Endothelial cell of umbilical vein (primary cell): ENCODE data around the gene DUSP8. TPM values are rescaled to one million over a fixed set of nuclear protein-coding genes. Genes with fewer than 3 reads are reported as not detected.

ENCODE experiments used
- BruUV-seq: library from RNA; stranded (reverse); fragments of 400-500 nt; replicated peaks from 2 replicates; lab custom pipeline; 2021; lab: Mats Ljungman, UMichigan
- CTCF ChIA-PET: fragments of 300-600, 350-600 bp; sonication (Branson Sonifier 250); formaldehyde crosslinking; loops from one replicate; lab custom pipeline; 2021; ENCODE audit warnings: antibody characterized with exemption, inconsistent platforms; lab: Charles Lee
- POLR2A ChIA-PET: fragments of 300-600, 350-600 bp; sonication (Branson Sonifier 250); formaldehyde crosslinking; loops from one replicate; lab custom pipeline; 2021; ENCODE audit warnings: antibody characterized with exemption, inconsistent platforms; lab: Charles Lee
- DNase-seq: peaks from one replicate; pipeline ENCODE4 v3.0.0-alpha.2; 2011; ENCODE audit warnings: low read depth, low spot score
- FAIRE-seq: peaks from 2 replicates; lab custom pipeline; 2011; peaks lifted over from hg19 to GRCh38; lab: Jason Lieb, UNC
- H2AFZ ChIP-seq: 2 replicates; pipeline ENCODE4 v1.6.0; 2012; ENCODE audit warnings: low read depth, low read length, control low read depth, inconsistent platforms
- H3K27ac ChIP-seq: 2 replicates; pipeline ENCODE4 v1.5.1; 2011; ENCODE audit warnings: low read depth, mild to moderate bottlenecking, control low read depth, low read length, moderate library complexity; ENCODE audit not compliant: insufficient read depth
- H3K27me3 ChIP-seq, 2 experiments: 2 replicates each; pipeline versions ENCODE4 v1.6.0 to v1.6.1; 2011; ENCODE audit warnings: low read length in 2 of 2, mixed read lengths in 1 of 2; ENCODE audit not compliant: control insufficient read depth in 2 of 2, insufficient read depth in 2 of 2
- H3K36me3 ChIP-seq, 2 experiments: 2 replicates in 1 of 2; 3 replicates in 1 of 2; pipeline ENCODE4 v1.5.1; 2011; ENCODE audit warnings: low read length in 2 of 2, mild to moderate bottlenecking in 1 of 2, moderate library complexity in 1 of 2; ENCODE audit not compliant: control insufficient read depth in 2 of 2, insufficient read depth in 2 of 2; ENCODE audit errors: extremely low read depth in 1 of 2
- H3K4me1 ChIP-seq: 3 replicates; pipeline ENCODE4 v1.5.1; 2011; ENCODE audit warnings: mild to moderate bottlenecking, low read length; ENCODE audit not compliant: control insufficient read depth, insufficient read depth; ENCODE audit errors: extremely low read depth
- H3K4me2 ChIP-seq: 2 replicates; pipeline ENCODE4 v1.6.1; 2011; ENCODE audit warnings: low read length, control low read depth, mixed read lengths; ENCODE audit not compliant: insufficient read depth
- H3K4me3 ChIP-seq, 3 experiments: fragments of 200-600 bp in 1 of 3; sonication (generic), shearing (Covaris generic) in 1 of 3; replicated peaks in 1 of 3; 2 replicates each; pipeline ENCODE4 v1.5.1; 2011 to 2016; ENCODE audit warnings: control low read depth in 3 of 3, low read length in 3 of 3, mild to moderate bottlenecking in 2 of 3, inconsistent platforms in 1 of 3, low read depth in 1 of 3, moderate library complexity in 1 of 3; ENCODE audit not compliant: insufficient read depth in 1 of 3
- H3K79me2 ChIP-seq: 2 replicates; pipeline ENCODE4 v1.6.0; 2012; ENCODE audit warnings: low read length, inconsistent platforms; ENCODE audit not compliant: control insufficient read depth, insufficient read depth
- H3K9ac ChIP-seq: replicated peaks from 2 replicates; pipeline ENCODE3; 2011; ENCODE audit warnings: low read length, control low read depth; ENCODE audit not compliant: insufficient read depth; ENCODE audit errors: extremely low read depth
- H3K9me1 ChIP-seq: replicated peaks from 3 replicates; pipeline ENCODE4 v1.6.0; 2011; ENCODE audit warnings: mild to moderate bottlenecking, low read length; ENCODE audit not compliant: control insufficient read depth, insufficient read depth; ENCODE audit errors: extremely low read depth
- H3K9me3 ChIP-seq: replicated peaks from 2 replicates; pipeline ENCODE4 v1.5.1; 2012; ENCODE audit warnings: low read length, inconsistent platforms; ENCODE audit not compliant: control insufficient read depth, insufficient read depth
- H4K20me1 ChIP-seq: replicated peaks from 2 replicates; pipeline ENCODE3; 2011; ENCODE audit warnings: mild to moderate bottlenecking, low read length; ENCODE audit not compliant: control insufficient read depth, insufficient read depth; ENCODE audit errors: extremely low read depth
- CTCF ChIP-seq, 2 donors: IDR thresholded peaks; 1 replicate in 1 of 2; 2 replicates in 1 of 2; pipeline ENCODE4 v1.5.1; 2011; ENCODE audit warnings: low read length in 2 of 2, mild to moderate bottlenecking in 2 of 2, moderate library complexity in 2 of 2, control low read depth in 1 of 2, inconsistent platforms in 1 of 2, low read depth in 1 of 2; ENCODE audit not compliant: insufficient read depth in 1 of 2; ENCODE audit errors: extremely low read depth in 1 of 2
- EZH2 ChIP-seq: IDR thresholded peaks from 2 replicates; pipeline ENCODE4 v1.6.1; 2012; ENCODE audit warnings: borderline replicate concordance, low read depth, mild to moderate bottlenecking, moderate library complexity, low read length, inconsistent platforms; ENCODE audit not compliant: severe bottlenecking
- FOS ChIP-seq: IDR thresholded peaks from 2 replicates; pipeline ENCODE4 v1.6.1; 2011; ENCODE audit warnings: mild to moderate bottlenecking, low read length, moderate library complexity, borderline replicate concordance; ENCODE audit not compliant: insufficient read depth
- GATA2 ChIP-seq: IDR thresholded peaks from 2 replicates; pipeline ENCODE4 v1.7.0; 2011; ENCODE audit warnings: low read depth, mild to moderate bottlenecking, moderate library complexity, mixed read lengths, low read length; ENCODE audit not compliant: insufficient read length, insufficient read depth
- JUN ChIP-seq: IDR thresholded peaks from 2 replicates; pipeline ENCODE4 v1.6.1; 2011; ENCODE audit warnings: borderline replicate concordance, low read depth; ENCODE audit not compliant: insufficient read length, insufficient read depth
- MAX ChIP-seq: IDR thresholded peaks from 2 replicates; pipeline ENCODE4 v1.6.1; 2011; ENCODE audit not compliant: insufficient read depth, insufficient read length
- MYC ChIP-seq: IDR thresholded peaks from one replicate; pipeline ENCODE4 v1.6.1; 2011; ENCODE audit warnings: mild to moderate bottlenecking, low read depth, low read length
- POLR2A ChIP-seq: IDR thresholded peaks from 2 replicates; pipeline ENCODE4 v1.6.1; 2012; ENCODE audit warnings: low read depth, mild to moderate bottlenecking, control low read depth, low read length
- POLR2AphosphoS5 ChIP-seq: IDR thresholded peaks from 2 replicates; pipeline ENCODE4 v1.6.1; 2012; ENCODE audit warnings: low read depth, mild to moderate bottlenecking, control low read depth, low read length, moderate library complexity; ENCODE audit not compliant: insufficient read depth
- dilution Hi-C: fragments of 300-500 bp; cut with MboI; formaldehyde crosslinking; loops from one replicate; pipeline ENCODE4 v1.15.0; 2019; ENCODE audit warnings: low sequenced_read_pairs; ENCODE audit not compliant: extremely low pct_ligation_motif_present
- intact Hi-C: fragments of 100-400 bp; cut with micrococcal nuclease; formaldehyde crosslinking; loops from one replicate; pipeline ENCODE4 v1.10.0; 2022
- polyA plus RNA-seq, 4 experiments: library from polyadenylated mRNA; depleted of rRNA in 3 of 4; stranded (reverse) in 3 of 4; unstranded in 1 of 4; fragments of >200 nt; gene quantifications; 2 replicates each; pipeline versions ENCODE4 v1.2.1 to v1.2.3, GENCODE V29; 2011 to 2012; ENCODE audit warnings: missing spikeins in 1 of 4
- total RNA-seq: library from RNA; stranded (reverse); gene quantifications from 2 replicates; pipeline ENCODE4 v1.2.3, GENCODE V29; 2021

Gene DUSP8
- total and polyA plus RNA-seq, 2 donors (not counting 3 experiments of a cell fraction or from before 2014, with no cell fraction given): 4.6 to 5.9 TPM

- H3K4me3 ChIP-seq: no peak overlapping the region
- dilution Hi-C loops (no loop called here), intact Hi-C loops (no loop called here)
- H3K27ac ChIP-seq: no peak overlapping the region
- DNase-seq: no peak
- ChIA-PET CTCF (interaction anchor here (0.7 to 1.9 kb wide), 5 partner anchors 9 to 97 kb away, joined by 3 to 12 read pairs (median 4); no protein-coding TSS in a partner anchor), POLR2A (no interaction called here)
- H2AFZ ChIP-seq: no peak overlapping the region
- no peaks in the 10 kb centered on the region for H3K27me3 ChIP-seq
- H3K9me1 ChIP-seq: no peaks in the 10 kb centered on the region
- H3K4me2 ChIP-seq: no peak overlapping the region
- peaks cover 0 to 3% of the 10 kb centered on the region in 2 experiments for H3K36me3 ChIP-seq
- FAIRE-seq: no peak
- BruUV-seq: no TSS peak
- TF ChIP-seq MAX (no peak), GATA2 (no peak), MYC (no peak), POLR2AphosphoS5 (no peak), POLR2A (no peak), CTCF (IDR thresholded peaks at IDR 0.05; ENCODE audit: extremely low read depth in 1 of 2, insufficient read depth in 1 of 2, low read depth in 1 of 2, low read length in 2 of 2) (no peak), JUN (no peak), FOS (no peak), EZH2 (no peak)
- no peaks in the 10 kb centered on the region for H3K79me2 ChIP-seq
- H3K9ac ChIP-seq: no peak overlapping the region
- no peaks in the 10 kb centered on the region for H3K4me1 ChIP-seq
- H3K9me3 ChIP-seq: no peaks in the 10 kb centered on the region
- H4K20me1 ChIP-seq: no peaks in the 10 kb centered on the region
Measured at GRCh38 chr11:1555713-1556153, 16.3 kb downstream of the DUSP8 start.
